HCT116 (cell line): ENCODE results near the gene OR52E4.

Experiments
- CTCF ChIP-seq, 3 experiments: fragments of 200-600 bp in 1 of 3; sonication (generic) in 1 of 3; IDR thresholded peaks in 2 of 3; conservative IDR thresholded peaks in 1 of 3; 2 replicates each; pipeline ENCODE4 v1.5.1; 2012 to 2017; ENCODE audit warnings: low read depth in 2 of 3, low read length in 2 of 3, antibody characterized with exemption in 1 of 3, borderline replicate concordance in 1 of 3, control low read depth in 1 of 3, mild to moderate bottlenecking in 1 of 3, mixed read lengths in 1 of 3, mixed run types in 1 of 3, moderate library complexity in 1 of 3; ENCODE audit not compliant: insufficient read depth in 1 of 3
- EGR1 ChIP-seq: IDR thresholded peaks from 2 replicates; pipeline ENCODE4 v1.6.1; 2012; ENCODE audit warnings: low read depth
- EZH2 ChIP-seq: fragments of 200-600 bp; sonication (generic); IDR thresholded peaks from 2 replicates; pipeline ENCODE4 v1.6.1; 2017; ENCODE audit warnings: antibody characterized with exemption, mixed run types
- FOSL1 ChIP-seq: IDR thresholded peaks from 2 replicates; pipeline ENCODE4 v1.6.1; 2012; ENCODE audit warnings: low read depth
- MAX ChIP-seq: IDR thresholded peaks from 2 replicates; pipeline ENCODE4 v1.6.1; 2012
- POLR2A ChIP-seq: IDR thresholded peaks from 2 replicates; pipeline ENCODE4 v1.7.0; 2011; ENCODE audit warnings: borderline replicate concordance; ENCODE audit not compliant: insufficient read depth, insufficient read length; ENCODE audit errors: extremely low read depth
- POLR2AphosphoS5 ChIP-seq: IDR thresholded peaks from 2 replicates; pipeline ENCODE4 v1.6.1; 2011; ENCODE audit warnings: mild to moderate bottlenecking, low read depth, low read length, moderate library complexity
- RAD21 ChIP-seq: IDR thresholded peaks from 2 replicates; pipeline ENCODE4 v1.6.1; 2012; ENCODE audit warnings: low read depth, mild to moderate bottlenecking
- SRF ChIP-seq: IDR thresholded peaks from 2 replicates; pipeline ENCODE4 v1.6.1; 2012; ENCODE audit warnings: low read depth
- TCF7L2 ChIP-seq: IDR thresholded peaks from 2 replicates; pipeline ENCODE4 v1.7.0; 2011; ENCODE audit warnings: borderline replicate concordance, inconsistent platforms; ENCODE audit not compliant: insufficient read depth, insufficient read length; ENCODE audit errors: extremely low read depth
- TF ChIP-seq, protein P1 (sequence below): IDR thresholded peaks from 2 replicates; pipeline ENCODE4 v1.6.1; 2011; ENCODE audit warnings: mild to moderate bottlenecking, low read length, moderate library complexity; ENCODE audit not compliant: insufficient replicate concordance; ENCODE audit errors: extremely low read depth

DNA sequence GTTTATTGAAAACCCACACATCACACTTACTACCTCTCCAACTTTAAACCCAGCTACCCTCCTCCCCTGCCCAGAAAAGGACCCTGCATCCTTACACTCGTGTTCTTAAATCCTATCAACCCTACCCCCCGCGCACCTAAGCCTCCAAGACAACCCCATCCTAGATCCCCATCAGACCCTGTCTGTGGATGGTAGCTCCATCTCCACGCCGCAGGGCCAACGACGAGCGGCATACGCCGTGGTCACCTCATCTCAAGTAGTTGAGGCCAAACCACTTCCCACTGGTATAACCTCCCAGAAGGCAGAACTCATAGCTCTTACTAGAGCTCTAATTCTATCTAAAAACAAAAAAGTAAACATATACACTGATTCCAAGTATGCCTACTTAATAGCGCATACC is 52.2 kb downstream of the OR52E4 start:
- TF ChIP-seq CTCF (IDR thresholded peaks at IDR 0.05 in 2 of 3, conservative IDR thresholded peaks at IDR 0.05 in 1 of 3; ENCODE audit: borderline replicate concordance in 1 of 3, insufficient read depth in 1 of 3, low read depth in 2 of 3, low read length in 2 of 3) (no peak), EGR1 (no peak), POLR2AphosphoS5 (no peak), POLR2A (no peak), SRF (no peak), EZH2 (no peak), FOSL1 (no peak), RAD21 (no peak), TCF7L2 (no peak), MAX (no peak)
- TF ChIP-seq, protein P1, sequence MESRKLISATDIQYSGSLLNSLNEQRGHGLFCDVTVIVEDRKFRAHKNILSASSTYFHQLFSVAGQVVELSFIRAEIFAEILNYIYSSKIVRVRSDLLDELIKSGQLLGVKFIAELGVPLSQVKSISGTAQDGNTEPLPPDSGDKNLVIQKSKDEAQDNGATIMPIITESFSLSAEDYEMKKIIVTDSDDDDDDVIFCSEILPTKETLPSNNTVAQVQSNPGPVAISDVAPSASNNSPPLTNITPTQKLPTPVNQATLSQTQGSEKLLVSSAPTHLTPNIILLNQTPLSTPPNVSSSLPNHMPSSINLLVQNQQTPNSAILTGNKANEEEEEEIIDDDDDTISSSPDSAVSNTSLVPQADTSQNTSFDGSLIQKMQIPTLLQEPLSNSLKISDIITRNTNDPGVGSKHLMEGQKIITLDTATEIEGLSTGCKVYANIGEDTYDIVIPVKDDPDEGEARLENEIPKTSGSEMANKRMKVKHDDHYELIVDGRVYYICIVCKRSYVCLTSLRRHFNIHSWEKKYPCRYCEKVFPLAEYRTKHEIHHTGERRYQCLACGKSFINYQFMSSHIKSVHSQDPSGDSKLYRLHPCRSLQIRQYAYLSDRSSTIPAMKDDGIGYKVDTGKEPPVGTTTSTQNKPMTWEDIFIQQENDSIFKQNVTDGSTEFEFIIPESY: no peak
